Ramos (cell line): ENCODE data around the gene SPINK8.
"Not testable (repeated sequence)": the region's sequence is repeated elsewhere in the genome, so short reads cannot be mapped to it uniquely, and the experiment has no call there.

Experiments used
- in situ Hi-C: fragments of 300-500 bp; cut with MboI; formaldehyde crosslinking; loops from one replicate; pipeline ENCODE4 v1.14.3; 2022; ENCODE audit warnings: low sequenced_read_pairs; ENCODE audit not compliant: unreplicated experiment

Gene SPINK8

GRCh38 chr3:48285132-48285531 lies 48.3 kb downstream of the SPINK8 start:
- in situ Hi-C loops, result no loop called here

- in situ Hi-C loops, result no loop called here
These were observed 52.6 kb downstream of the SPINK8 start for GRCh38 chr3:48280881-48281280.

- in situ Hi-C loops, result no loop called here
These were observed 54.4 kb downstream of the SPINK8 start for GRCh38 chr3:48278884-48279559.

GRCh38 chr3:48276911-48277641 lies 56.4 kb downstream of the SPINK8 start:
- in situ Hi-C loops, result no loop called here

GRCh38 chr3:48275287-48276027 lies 58.0 kb downstream of the SPINK8 start:
- in situ Hi-C loops, result no loop called here

DNA sequence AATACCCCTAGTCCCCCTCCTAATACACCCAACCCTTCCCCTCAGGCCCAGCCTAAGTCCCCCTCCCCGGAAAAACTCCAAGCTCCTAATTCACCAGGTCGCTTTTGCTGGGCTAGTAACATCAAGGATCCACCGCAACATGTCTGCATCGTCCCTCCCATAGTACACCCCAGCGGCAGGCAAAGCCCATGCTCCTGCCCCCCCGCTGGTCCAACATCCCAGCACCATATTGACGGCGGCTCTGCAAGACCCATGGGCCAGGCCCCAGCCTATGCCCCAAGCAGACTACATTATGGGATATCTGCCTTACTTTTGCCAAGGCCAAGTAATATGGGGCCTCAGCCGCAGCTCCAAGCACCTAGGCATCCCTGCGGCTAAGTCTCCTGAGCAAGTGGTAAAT lies 59.0 kb downstream of the SPINK8 start:
- in situ Hi-C loops, result no loop called here

- in situ Hi-C loops, result no loop called here
These were observed 59.8 kb downstream of the SPINK8 start for GRCh38 chr3:48273594-48274211.

DNA sequence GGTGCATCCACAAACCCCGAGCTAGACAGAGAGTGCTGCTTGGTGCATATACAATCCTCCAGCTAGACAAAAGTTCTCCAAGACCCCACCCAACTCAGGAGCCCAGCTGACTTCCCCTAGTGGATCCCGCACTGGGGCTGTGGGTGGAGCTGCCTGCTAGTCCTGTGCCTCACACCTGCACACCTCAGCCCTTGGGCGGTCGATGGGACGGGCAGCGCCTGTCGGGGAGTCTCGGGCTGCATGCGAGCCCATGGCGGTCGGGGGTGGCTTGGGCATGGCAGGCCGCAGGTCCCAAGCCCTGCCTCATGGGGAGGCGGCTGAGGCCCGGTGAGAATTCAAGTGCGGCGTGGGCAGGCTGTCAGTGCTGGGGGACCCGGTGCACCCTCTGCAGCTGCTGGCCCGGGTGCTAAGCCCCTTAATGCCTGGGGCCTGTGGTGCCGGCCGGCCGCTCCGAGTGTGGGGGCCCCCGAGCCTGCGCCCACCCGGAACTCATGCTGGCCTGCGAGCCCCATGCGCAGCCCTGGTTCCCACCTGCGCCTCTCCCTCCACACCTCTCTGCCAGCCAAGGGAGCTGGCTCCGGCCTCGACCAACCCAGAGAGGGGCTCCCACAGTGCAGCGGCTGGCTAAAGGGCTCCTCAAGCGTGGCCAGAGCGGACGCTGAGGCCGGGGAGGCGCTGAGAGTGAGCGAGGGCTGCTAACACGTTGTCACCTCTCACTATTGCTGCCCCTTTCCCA lies 61.5 kb downstream of the SPINK8 start:
- in situ Hi-C loops, result no loop called here

- in situ Hi-C loops, result not testable (repeated sequence)
These were observed 62.2 kb downstream of the SPINK8 start for GRCh38 chr3:48271223-48271622.

GRCh38 chr3:48270306-48270705 lies 63.2 kb downstream of the SPINK8 start:
- in situ Hi-C loops, result no loop called here

DNA sequence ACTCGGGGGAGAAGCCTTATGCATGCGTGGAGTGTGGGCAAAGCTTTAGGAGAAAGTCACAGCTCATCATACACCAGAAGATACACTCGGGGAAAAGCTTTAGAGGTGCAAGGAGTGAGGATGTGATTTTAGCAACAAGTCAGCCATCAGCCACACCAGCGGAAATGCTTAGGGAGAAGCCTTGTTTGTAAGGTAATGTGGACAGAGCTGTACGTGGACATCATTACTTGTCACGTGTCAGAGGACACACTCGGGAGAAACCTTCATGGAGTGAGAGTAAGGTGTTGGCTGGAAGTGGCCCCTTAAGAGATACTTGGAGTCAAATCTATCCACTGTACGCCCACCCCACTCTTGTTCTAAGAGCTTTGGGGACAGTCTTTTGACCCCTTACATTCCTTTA lies 63.9 kb downstream of the SPINK8 start:
- in situ Hi-C loops, result no loop called here

- in situ Hi-C loops, result no loop called here
These were observed 64.4 kb downstream of the SPINK8 start for GRCh38 chr3:48268936-48269561.

DNA sequence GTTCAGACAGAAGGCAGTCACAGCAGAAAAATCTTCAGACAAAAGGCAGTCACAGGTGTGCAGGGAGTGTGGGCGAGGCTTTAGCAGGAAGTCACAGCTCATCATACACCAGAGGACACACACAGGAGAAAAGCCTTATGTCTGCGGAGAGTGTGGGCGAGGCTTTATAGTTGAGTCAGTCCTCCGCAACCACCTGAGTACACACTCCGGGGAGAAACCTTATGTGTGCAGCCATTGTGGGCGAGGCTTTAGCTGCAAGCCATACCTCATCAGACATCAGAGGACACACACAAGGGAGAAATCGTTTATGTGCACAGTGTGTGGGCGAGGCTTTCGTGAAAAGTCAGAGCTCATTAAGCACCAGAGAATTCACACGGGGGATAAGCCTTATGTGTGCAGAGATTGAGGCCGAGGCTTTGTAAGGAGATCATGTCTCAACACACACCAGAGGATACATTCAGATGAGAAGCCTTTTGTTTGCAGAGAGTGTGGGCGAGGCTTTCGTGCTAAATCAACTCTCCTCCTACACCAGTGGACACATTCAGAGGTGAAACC lies 65.0 kb downstream of the SPINK8 start:
- in situ Hi-C loops, result no loop called here

DNA sequence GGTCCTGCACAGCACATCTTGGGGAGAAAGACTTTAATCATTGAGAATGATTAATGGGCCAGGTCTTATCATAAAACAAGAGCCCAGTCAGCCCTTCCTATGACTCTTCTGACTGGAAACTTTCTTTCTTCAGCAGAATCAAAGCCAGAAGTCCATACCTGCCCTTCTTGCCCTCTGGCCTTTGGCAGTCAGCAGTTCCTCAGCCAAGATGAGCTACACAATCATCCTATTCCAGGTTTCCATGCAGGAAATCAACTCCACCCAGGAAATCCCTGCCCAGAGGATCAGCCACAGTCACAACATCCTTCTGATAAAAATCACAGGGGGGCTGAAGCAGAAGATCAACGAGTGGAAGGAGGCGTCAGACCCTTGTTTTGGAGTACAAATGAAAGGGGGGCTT lies 65.7 kb downstream of the SPINK8 start:
- in situ Hi-C loops, result no loop called here

DNA sequence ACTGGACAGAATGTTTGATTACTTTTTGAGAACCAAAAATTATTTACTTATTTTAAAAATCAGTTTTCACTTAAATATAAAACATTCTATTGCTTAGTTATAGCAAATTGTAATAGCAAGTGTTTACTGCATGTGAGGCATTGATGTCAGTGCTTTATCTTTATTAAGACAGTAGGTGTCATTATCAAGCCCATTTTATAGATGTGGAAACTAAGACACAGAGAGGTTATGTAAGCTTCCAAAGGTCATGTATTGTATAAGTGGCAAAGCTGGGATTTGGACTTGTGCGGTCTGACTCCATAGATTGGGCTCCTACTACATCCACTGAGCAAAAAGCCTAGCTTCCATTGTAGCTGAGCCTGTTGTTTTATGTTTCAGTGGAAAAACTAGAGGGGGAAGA lies 74.9 kb downstream of the SPINK8 start:
- in situ Hi-C loops, result no loop called here
